ENCODE results near the gene CCBE1. TPM values are rescaled to one million over a fixed set of nuclear protein-coding genes. Genes with fewer than 3 reads are reported as not detected.

CCBE1 gene
- polyA plus RNA-seq, 1 donor from 2014 or later = 0.19 TPM

DNA sequence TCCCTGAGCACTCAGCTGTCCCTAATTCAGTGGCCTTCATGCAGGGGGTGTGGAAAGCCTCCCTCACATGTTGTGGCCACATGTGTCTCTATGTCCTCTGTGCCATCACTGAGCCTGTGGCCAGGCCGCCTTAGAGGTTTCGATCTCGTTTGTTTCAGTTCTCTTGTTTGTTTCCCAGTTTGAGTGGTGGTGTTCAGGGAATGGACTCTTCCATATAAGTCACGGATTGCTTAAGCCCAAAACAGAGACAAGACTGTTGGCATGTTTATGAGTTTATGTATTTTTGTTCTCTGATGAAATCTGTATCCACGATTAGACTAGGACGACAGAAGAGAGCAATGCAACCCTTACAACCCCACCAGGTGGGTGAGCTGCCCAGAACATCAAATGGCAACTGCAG is 134.5 kb downstream of the CCBE1 start:
- H3F3A ChIP-seq (ENCODE audit: insufficient read depth, low read length, poor library complexity, severe bottlenecking) = no peaks in the 10 kb centered on the region
- H4K20me1 ChIP-seq (ENCODE audit: insufficient read depth) = no peaks in the 10 kb centered on the region
- H3K79me2 ChIP-seq (replicated peaks; ENCODE audit: insufficient read depth, low read length) = no peaks in the 10 kb centered on the region

DNA sequence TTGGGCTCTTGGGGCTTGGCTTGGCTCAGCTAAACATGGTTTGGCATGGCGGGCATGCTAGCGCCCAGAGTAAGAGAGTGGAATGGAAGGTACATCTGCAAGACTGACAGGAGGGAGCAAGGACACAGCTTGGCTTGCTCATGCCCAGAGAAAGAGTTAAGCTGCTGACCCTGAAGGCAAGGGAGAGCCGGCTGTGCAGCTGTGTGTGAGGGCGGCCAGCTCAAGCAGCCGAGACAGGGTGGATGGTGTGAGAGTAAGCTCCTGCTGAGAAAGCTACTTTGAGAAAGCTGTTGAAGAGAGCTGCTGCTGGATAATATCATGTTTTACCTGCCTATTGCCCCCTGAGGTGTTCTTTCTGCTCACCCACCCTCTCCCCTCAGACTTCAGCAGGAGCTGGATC is 135.6 kb downstream of the CCBE1 start:
- Histone ChIP-seq H3K4me3 (ENCODE audit: low read length) (no peak overlapping the region), H2AFZ (ENCODE audit: low read depth, low read length) (no peak overlapping the region), H3K36me3 (ENCODE audit: insufficient read depth, low read length) (no peaks in the 10 kb centered on the region), H3K9me3 (ENCODE audit: low read length) (no peaks in the 10 kb centered on the region), H3K9me2 (ENCODE audit: insufficient read depth, low read length) (no peaks in the 10 kb centered on the region), H3K27ac (ENCODE audit: low read length) (no peak overlapping the region), H3K9ac (ENCODE audit: low read length) (no peak overlapping the region), H3K27me3 (ENCODE audit: insufficient read depth, low read depth, low read length) (no peaks in the 10 kb centered on the region), H3K4me2 (ENCODE audit: low read length) (no peak overlapping the region), H3F3A (ENCODE audit: insufficient read depth, low read length, poor library complexity, severe bottlenecking) (no peaks in the 10 kb centered on the region), H4K20me1 (ENCODE audit: insufficient read depth) (no peaks in the 10 kb centered on the region), H3K79me2 (replicated peaks; ENCODE audit: insufficient read depth, low read length) (no peaks in the 10 kb centered on the region)
- TF ChIP-seq, protein P1, sequence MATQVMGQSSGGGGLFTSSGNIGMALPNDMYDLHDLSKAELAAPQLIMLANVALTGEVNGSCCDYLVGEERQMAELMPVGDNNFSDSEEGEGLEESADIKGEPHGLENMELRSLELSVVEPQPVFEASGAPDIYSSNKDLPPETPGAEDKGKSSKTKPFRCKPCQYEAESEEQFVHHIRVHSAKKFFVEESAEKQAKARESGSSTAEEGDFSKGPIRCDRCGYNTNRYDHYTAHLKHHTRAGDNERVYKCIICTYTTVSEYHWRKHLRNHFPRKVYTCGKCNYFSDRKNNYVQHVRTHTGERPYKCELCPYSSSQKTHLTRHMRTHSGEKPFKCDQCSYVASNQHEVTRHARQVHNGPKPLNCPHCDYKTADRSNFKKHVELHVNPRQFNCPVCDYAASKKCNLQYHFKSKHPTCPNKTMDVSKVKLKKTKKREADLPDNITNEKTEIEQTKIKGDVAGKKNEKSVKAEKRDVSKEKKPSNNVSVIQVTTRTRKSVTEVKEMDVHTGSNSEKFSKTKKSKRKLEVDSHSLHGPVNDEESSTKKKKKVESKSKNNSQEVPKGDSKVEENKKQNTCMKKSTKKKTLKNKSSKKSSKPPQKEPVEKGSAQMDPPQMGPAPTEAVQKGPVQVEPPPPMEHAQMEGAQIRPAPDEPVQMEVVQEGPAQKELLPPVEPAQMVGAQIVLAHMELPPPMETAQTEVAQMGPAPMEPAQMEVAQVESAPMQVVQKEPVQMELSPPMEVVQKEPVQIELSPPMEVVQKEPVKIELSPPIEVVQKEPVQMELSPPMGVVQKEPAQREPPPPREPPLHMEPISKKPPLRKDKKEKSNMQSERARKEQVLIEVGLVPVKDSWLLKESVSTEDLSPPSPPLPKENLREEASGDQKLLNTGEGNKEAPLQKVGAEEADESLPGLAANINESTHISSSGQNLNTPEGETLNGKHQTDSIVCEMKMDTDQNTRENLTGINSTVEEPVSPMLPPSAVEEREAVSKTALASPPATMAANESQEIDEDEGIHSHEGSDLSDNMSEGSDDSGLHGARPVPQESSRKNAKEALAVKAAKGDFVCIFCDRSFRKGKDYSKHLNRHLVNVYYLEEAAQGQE (IDR thresholded peaks at IDR 0.05; ENCODE audit: borderline replicate concordance) = no peak
- TF ChIP-seq POLR2AphosphoS5 (IDR thresholded peaks at IDR 0.05) = peak; percentile 33

More for the DNA sequence above, 134.5 kb downstream of the CCBE1 start:
- H3K36me3 ChIP-seq (ENCODE audit: insufficient read depth, low read length) = no peaks in the 10 kb centered on the region
- no peak overlapping the region for H3K4me2 ChIP-seq (ENCODE audit: low read length)
- H3K27me3 ChIP-seq (ENCODE audit: insufficient read depth, low read depth, low read length) = no peaks in the 10 kb centered on the region
- no peak overlapping the region for H3K27ac ChIP-seq (ENCODE audit: low read length)
- no peaks in the 10 kb centered on the region for H3K9me3 ChIP-seq (ENCODE audit: low read length)
- TF ChIP-seq, protein P1 (IDR thresholded peaks at IDR 0.05; ENCODE audit: borderline replicate concordance) = no peak
- TF ChIP-seq POLR2AphosphoS5 (IDR thresholded peaks at IDR 0.05) = no peak
- TF ChIP-seq, protein P2, sequence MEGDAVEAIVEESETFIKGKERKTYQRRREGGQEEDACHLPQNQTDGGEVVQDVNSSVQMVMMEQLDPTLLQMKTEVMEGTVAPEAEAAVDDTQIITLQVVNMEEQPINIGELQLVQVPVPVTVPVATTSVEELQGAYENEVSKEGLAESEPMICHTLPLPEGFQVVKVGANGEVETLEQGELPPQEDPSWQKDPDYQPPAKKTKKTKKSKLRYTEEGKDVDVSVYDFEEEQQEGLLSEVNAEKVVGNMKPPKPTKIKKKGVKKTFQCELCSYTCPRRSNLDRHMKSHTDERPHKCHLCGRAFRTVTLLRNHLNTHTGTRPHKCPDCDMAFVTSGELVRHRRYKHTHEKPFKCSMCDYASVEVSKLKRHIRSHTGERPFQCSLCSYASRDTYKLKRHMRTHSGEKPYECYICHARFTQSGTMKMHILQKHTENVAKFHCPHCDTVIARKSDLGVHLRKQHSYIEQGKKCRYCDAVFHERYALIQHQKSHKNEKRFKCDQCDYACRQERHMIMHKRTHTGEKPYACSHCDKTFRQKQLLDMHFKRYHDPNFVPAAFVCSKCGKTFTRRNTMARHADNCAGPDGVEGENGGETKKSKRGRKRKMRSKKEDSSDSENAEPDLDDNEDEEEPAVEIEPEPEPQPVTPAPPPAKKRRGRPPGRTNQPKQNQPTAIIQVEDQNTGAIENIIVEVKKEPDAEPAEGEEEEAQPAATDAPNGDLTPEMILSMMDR (IDR thresholded peaks at IDR 0.05; ENCODE audit: poor library complexity, severe bottlenecking) = no peak
- no peak for TF ChIP-seq RAD21 (conservative IDR thresholded peaks at IDR 0.05)
- no peak for TF ChIP-seq EP300 (conservative IDR thresholded peaks at IDR 0.05; ENCODE audit: poor library complexity, severe bottlenecking)
- no peak for TF ChIP-seq MXI1 (conservative IDR thresholded peaks at IDR 0.05; ENCODE audit: poor library complexity, severe bottlenecking)
- no peak for TF ChIP-seq EZH2 (IDR thresholded peaks at IDR 0.05; ENCODE audit: borderline replicate concordance, insufficient read depth, low read length, poor library complexity, severe bottlenecking)
- no peak for TF ChIP-seq SMC3 (conservative IDR thresholded peaks at IDR 0.05; ENCODE audit: poor library complexity)
- no peak for TF ChIP-seq TAF1 (IDR thresholded peaks at IDR 0.05; ENCODE audit: low read depth)
- H3K9me2 ChIP-seq (ENCODE audit: insufficient read depth, low read length) = no peaks in the 10 kb centered on the region
- H2AFZ ChIP-seq (ENCODE audit: low read depth, low read length) = no peak overlapping the region
- H3K9ac ChIP-seq (ENCODE audit: low read length) = no peak overlapping the region
- H3K4me3 ChIP-seq (ENCODE audit: low read length) = no peak overlapping the region
